Astrocyte (in vitro differentiated cells and primary cell): ENCODE measurements around the gene PCLO.

ENCODE experiments used
- EZH2 ChIP-seq: IDR thresholded peaks from 2 replicates; pipeline ENCODE4 v1.6.1; 2012; ENCODE audit warnings: mild to moderate bottlenecking, low read length, inconsistent platforms; ENCODE audit not compliant: insufficient read depth
- TF ChIP-seq, protein P1 (sequence below): IDR thresholded peaks from 2 replicates; pipeline ENCODE4 v1.5.1; 2011; ENCODE audit warnings: low read depth, mild to moderate bottlenecking, inconsistent platforms, low read length, moderate library complexity; ENCODE audit not compliant: insufficient read depth

DNA sequence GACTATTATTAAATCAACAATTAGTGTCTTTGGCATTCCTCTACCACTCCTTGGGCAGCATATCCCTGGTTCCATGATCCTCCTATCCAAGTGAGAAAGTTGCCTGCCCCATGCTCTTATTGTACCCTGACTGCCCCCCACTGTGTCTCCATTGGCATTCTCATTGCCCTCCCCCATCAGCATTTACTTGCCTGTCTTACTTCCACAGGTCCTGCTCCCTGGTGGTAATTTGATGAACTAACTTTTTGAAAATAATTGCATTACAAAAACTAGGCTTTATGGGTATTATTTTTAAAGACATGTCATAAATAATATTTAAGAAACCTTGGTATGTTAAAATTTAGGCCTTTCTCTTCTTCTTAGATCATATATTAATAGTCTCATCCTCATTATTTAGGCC, 346.4 kb downstream of the PCLO start:
- TF ChIP-seq, protein P1, sequence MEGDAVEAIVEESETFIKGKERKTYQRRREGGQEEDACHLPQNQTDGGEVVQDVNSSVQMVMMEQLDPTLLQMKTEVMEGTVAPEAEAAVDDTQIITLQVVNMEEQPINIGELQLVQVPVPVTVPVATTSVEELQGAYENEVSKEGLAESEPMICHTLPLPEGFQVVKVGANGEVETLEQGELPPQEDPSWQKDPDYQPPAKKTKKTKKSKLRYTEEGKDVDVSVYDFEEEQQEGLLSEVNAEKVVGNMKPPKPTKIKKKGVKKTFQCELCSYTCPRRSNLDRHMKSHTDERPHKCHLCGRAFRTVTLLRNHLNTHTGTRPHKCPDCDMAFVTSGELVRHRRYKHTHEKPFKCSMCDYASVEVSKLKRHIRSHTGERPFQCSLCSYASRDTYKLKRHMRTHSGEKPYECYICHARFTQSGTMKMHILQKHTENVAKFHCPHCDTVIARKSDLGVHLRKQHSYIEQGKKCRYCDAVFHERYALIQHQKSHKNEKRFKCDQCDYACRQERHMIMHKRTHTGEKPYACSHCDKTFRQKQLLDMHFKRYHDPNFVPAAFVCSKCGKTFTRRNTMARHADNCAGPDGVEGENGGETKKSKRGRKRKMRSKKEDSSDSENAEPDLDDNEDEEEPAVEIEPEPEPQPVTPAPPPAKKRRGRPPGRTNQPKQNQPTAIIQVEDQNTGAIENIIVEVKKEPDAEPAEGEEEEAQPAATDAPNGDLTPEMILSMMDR: no peak
- no peak for TF ChIP-seq EZH2
